AG08396 (cell line): ENCODE measurements around the gene MYLK4.

Source experiments
- DNase-seq: peaks from one replicate; pipeline ENCODE4 v3.0.0; 2012; ENCODE audit warnings: low spot score, mixed read lengths

The MYLK4 gene

GRCh38 chr6:2658788-2659187 lies 91.9 kb downstream of the MYLK4 start:
- DNase-seq = no peak

GRCh38 chr6:2656460-2657079 lies 94.2 kb downstream of the MYLK4 start:
- DNase-seq = no peak

GRCh38 chr6:2655844-2656433 lies 94.8 kb downstream of the MYLK4 start:
- DNase-seq = no peak

- DNase-seq = no peak
Observed at GRCh38 chr6:2653369-2654032, 97.2 kb downstream of the MYLK4 start.

GRCh38 chr6:2652611-2653010 lies 98.1 kb downstream of the MYLK4 start:
- no peak for DNase-seq

GRCh38 chr6:2651961-2652360 lies 98.8 kb downstream of the MYLK4 start:
- DNase-seq = no peak

GRCh38 chr6:2651536-2651935 lies 99.2 kb downstream of the MYLK4 start:
- no peak for DNase-seq

- DNase-seq = no peak
Observed at GRCh38 chr6:2646346-2646745, 104.4 kb downstream of the MYLK4 start.

GRCh38 chr6:2643935-2644539 lies 106.7 kb downstream of the MYLK4 start:
- DNase-seq = no peak

GRCh38 chr6:2643130-2643529 lies 107.6 kb downstream of the MYLK4 start:
- no peak for DNase-seq

GRCh38 chr6:2641044-2641725 lies 109.5 kb downstream of the MYLK4 start:
- no peak for DNase-seq

- DNase-seq = no peak
Observed at GRCh38 chr6:2640551-2640950, 110.2 kb downstream of the MYLK4 start.

- DNase-seq = no peak
Observed at GRCh38 chr6:2639896-2640295, 110.8 kb downstream of the MYLK4 start.

- DNase-seq = no peak
Observed at GRCh38 chr6:2639167-2639566, 111.6 kb downstream of the MYLK4 start.

- no peak for DNase-seq
Observed at GRCh38 chr6:2636672-2637071, 114.0 kb downstream of the MYLK4 start.

- DNase-seq = no peak
Observed at GRCh38 chr6:2635911-2636310, 114.8 kb downstream of the MYLK4 start.

GRCh38 chr6:2634139-2634964 lies 116.4 kb downstream of the MYLK4 start:
- peak; percentile 90 for DNase-seq

GRCh38 chr6:2633736-2634135 lies 117.0 kb downstream of the MYLK4 start:
- no peak for DNase-seq

GRCh38 chr6:2632976-2633584 lies 117.6 kb downstream of the MYLK4 start:
- no peak for DNase-seq

GRCh38 chr6:2632368-2632767 lies 118.4 kb downstream of the MYLK4 start:
- DNase-seq = no peak

GRCh38 chr6:2630891-2631571 lies 119.7 kb downstream of the MYLK4 start:
- no peak for DNase-seq
